GM21528 (cell line): ENCODE data around the gene PBX2.
"Not testable (repeated sequence)": the region's sequence is repeated elsewhere in the genome, so short reads cannot be mapped to it uniquely, and the experiment has no call there.

Experiments used
- ATAC-seq: cut with Tn5 transposase; IDR thresholded peaks from one replicate; pipeline ENCODE4 v1.9.1; 2021; ENCODE audit warnings: mild to moderate bottlenecking, moderate library complexity; ENCODE audit not compliant: unreplicated experiment, low FRiP score

PBX2 gene

GRCh38 chr6:32151863-32152768 is 37.9 kb downstream of the PBX2 start, which contains the start of gene PRRT1:
PRRT1 (minus strand) TSS chr6:32151939; CDS start chr6:32151827, 112 bp downstream.
- no peak for ATAC-seq

- no peak for ATAC-seq
Measured at GRCh38 chr6:32151181-32151862, 38.7 kb downstream of the PBX2 start.

- no peak for ATAC-seq
Measured at GRCh38 chr6:32149932-32150870, 39.8 kb downstream of the PBX2 start.

GRCh38 chr6:32149092-32149755 is 40.8 kb downstream of the PBX2 start:
- no peak for ATAC-seq

GRCh38 chr6:32148289-32149091 is 41.5 kb downstream of the PBX2 start:
- no peak for ATAC-seq

GRCh38 chr6:32147401-32148132 is 42.4 kb downstream of the PBX2 start:
- no peak for ATAC-seq

- no peak for ATAC-seq
Measured at GRCh38 chr6:32146687-32147086, 43.3 kb downstream of the PBX2 start.

GRCh38 chr6:32146287-32146686 is 43.7 kb downstream of the PBX2 start:
- ATAC-seq: no peak

- not testable (repeated sequence) for ATAC-seq
Measured at GRCh38 chr6:32144238-32144637, 45.8 kb downstream of the PBX2 start.

- no peak for ATAC-seq
Measured at GRCh38 chr6:32140420-32141046, 49.5 kb downstream of the PBX2 start.

GRCh38 chr6:32139590-32139989 is 50.4 kb downstream of the PBX2 start:
- ATAC-seq: no peak

- no peak for ATAC-seq
Measured at GRCh38 chr6:32137454-32137853, 52.5 kb downstream of the PBX2 start.
